ENCODE measurements around the gene MPPED2. TPM values are rescaled to one million over a fixed set of nuclear protein-coding genes. Genes with fewer than 3 reads are reported as not detected.

Gene MPPED2
- total and polyA plus RNA-seq, 3 donors from 2014 or later, result 5.0 to 13.4 (median 13.1) TPM

DNA sequence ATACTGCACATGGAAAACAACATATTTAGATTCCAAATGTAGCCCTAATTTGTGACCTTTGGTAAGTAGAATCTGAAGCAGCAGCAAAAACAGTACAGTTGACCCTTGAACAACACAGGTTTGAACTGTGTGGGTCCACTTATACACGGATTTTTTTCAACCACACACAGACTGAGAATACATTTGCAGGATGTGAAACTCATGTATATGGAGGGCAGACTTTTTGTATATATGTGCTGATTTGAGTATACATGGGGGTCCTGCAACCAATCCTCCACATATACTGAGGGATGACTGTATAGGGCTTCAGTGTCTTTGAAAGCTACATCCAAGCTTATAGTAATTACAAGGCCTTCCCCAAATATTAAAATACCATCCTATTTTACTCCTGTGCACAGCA lies 120.5 kb downstream of the MPPED2 start:
- Histone ChIP-seq H3K4me3 (no peak overlapping the region), H3K9me3 (no peaks in the 10 kb centered on the region), H3K4me1 (no peaks in the 10 kb centered on the region), H3K27ac (no peak overlapping the region), H3K27me3 (no peaks in the 10 kb centered on the region), H3K36me3 (ENCODE audit: low read depth, missing control alignments) (no peaks in the 10 kb centered on the region)
- WGBS, 2 donors, result 38 to 71% methylated on average over 1 of the region's 1 CpG
- intact Hi-C loops (cut with DNase I; ENCODE audit: low total_unique reads), result no loop called here
- TF ChIP-seq, protein P1, sequence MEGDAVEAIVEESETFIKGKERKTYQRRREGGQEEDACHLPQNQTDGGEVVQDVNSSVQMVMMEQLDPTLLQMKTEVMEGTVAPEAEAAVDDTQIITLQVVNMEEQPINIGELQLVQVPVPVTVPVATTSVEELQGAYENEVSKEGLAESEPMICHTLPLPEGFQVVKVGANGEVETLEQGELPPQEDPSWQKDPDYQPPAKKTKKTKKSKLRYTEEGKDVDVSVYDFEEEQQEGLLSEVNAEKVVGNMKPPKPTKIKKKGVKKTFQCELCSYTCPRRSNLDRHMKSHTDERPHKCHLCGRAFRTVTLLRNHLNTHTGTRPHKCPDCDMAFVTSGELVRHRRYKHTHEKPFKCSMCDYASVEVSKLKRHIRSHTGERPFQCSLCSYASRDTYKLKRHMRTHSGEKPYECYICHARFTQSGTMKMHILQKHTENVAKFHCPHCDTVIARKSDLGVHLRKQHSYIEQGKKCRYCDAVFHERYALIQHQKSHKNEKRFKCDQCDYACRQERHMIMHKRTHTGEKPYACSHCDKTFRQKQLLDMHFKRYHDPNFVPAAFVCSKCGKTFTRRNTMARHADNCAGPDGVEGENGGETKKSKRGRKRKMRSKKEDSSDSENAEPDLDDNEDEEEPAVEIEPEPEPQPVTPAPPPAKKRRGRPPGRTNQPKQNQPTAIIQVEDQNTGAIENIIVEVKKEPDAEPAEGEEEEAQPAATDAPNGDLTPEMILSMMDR (IDR thresholded peaks at IDR 0.05), result no peak
- no peak for DNase-seq

DNA sequence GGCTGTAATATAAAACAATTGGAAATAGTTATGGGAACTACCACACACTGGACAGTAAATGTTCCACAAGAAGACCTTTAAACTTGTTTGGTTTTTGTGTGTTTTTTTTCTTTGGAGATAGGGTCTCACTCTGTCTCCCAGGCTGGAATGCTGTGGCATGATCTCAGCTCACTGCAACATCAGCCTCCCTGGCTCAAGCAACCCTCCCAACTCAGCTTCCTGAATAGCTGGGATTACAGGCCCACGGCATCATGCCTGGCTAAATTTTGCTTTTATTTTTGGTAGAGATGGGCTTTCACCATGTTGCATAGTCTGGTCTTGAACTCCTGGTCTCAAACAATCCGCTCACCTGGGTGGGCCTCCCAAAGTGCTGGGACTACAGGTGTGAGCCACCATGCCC lies 121.0 kb downstream of the MPPED2 start:
- 75 to 87% methylated on average over 2 of the region's 2 CpGs for WGBS, 2 donors
- TF ChIP-seq POLR2A (IDR thresholded peaks at IDR 0.05), result no peak
- TF ChIP-seq, protein P1 (IDR thresholded peaks at IDR 0.05), result no peak
- H3K4me1 ChIP-seq, result no peaks in the 10 kb centered on the region
- intact Hi-C loops (cut with DNase I; ENCODE audit: low total_unique reads), result no loop called here
- H3K36me3 ChIP-seq (ENCODE audit: low read depth, missing control alignments), result no peaks in the 10 kb centered on the region
- H3K4me3 ChIP-seq, result no peak overlapping the region
- H3K9me3 ChIP-seq, result no peaks in the 10 kb centered on the region
- DNase-seq, result no peak
- no peaks in the 10 kb centered on the region for H3K27me3 ChIP-seq
- H3K27ac ChIP-seq, result no peak overlapping the region

DNA sequence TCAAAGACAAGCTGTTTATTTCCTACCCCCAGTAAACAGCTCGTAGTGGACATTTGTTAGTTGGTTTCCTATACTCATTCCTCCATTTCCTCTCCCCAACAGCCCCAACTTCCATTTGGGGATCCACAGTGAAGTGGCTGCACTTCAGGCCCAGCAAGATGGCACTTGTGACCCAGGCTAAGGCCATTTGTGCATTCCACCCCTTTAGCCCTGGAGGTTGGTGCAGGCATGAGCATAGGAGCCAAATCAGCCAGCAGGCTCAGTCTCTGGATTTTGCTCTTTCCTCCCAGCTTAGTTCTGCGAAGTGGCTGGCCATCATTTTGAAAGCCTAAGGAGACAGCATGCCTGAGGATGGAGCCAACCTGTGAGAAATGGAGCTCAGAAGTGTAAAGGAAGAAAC lies 122.9 kb downstream of the MPPED2 start:
- Histone ChIP-seq H3K4me1 (no peaks in the 10 kb centered on the region), H3K36me3 (ENCODE audit: low read depth, missing control alignments) (no peaks in the 10 kb centered on the region), H3K27ac (no peak overlapping the region), H3K4me3 (no peak overlapping the region), H3K27me3 (no peaks in the 10 kb centered on the region), H3K9me3 (no peaks in the 10 kb centered on the region)
- intact Hi-C loops (cut with DNase I; ENCODE audit: low total_unique reads), result no loop called here
- DNase-seq, result no peak
- 68 to 95% methylated on average over 2 of the region's 2 CpGs for whole genome bisulfite sequencing, 2 donors
- TF ChIP-seq POLR2A (IDR thresholded peaks at IDR 0.05), result no peak
- TF ChIP-seq, protein P1 (IDR thresholded peaks at IDR 0.05), result no peak

DNA sequence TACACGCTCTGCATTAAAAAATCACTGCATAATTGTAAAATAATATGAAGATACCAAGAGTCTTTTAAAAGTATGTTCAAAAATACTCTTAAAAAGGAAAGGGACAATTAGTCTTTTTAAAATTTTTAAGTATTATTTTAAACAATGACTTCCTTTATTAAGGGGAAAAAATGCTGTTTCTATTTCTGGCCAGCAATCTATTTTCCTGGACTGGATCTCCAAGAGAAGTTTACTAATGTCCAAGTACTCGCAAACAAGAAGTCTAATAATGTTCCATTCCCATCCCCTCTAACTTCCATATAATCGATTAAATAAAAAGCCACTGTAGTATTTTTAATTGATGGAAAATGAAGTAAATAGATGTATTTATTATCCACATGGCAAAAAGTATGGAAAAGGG lies 123.7 kb downstream of the MPPED2 start:
- 60 to 64% methylated on average over 3 of the region's 3 CpGs for WGBS, 2 donors

DNA sequence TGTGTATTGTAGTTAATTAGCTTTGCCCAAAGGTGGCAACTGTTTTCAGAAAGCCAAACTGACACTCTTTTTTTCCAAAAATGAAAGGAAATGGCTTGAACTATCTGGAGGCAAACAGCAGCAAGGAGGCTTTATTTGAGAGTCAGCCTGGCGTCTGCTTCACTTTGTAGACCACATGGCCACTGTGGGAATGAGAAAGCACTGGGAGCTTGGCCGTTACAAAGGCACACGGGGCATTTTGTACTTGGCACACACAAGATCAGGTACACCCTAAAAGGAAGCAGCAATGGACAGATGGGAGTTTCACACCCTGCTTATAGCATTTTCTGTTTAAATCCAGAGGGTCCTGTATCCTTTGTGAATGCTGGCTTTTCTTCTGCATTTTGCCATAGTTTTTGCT lies 126.3 kb downstream of the MPPED2 start:
- TF ChIP-seq POLR2A (IDR thresholded peaks at IDR 0.05), result no peak
- TF ChIP-seq, protein P1 (IDR thresholded peaks at IDR 0.05), result no peak
- Histone ChIP-seq H3K36me3 (ENCODE audit: low read depth, missing control alignments) (no peaks in the 10 kb centered on the region), H3K4me3 (no peak overlapping the region), H3K4me1 (no peaks in the 10 kb centered on the region), H3K27me3 (no peaks in the 10 kb centered on the region), H3K9me3 (no peaks in the 10 kb centered on the region), H3K27ac (no peak overlapping the region)
- 53 to 71% methylated on average over 3 of the region's 3 CpGs for WGBS, 2 donors
- no peak for DNase-seq
- intact Hi-C loops (cut with DNase I; ENCODE audit: low total_unique reads), result no loop called here

More for the DNA sequence above, 123.7 kb downstream of the MPPED2 start:
- TF ChIP-seq, protein P1 (IDR thresholded peaks at IDR 0.05), result no peak
- TF ChIP-seq POLR2A (IDR thresholded peaks at IDR 0.05), result no peak
- Histone ChIP-seq H3K4me1 (no peaks in the 10 kb centered on the region), H3K9me3 (no peaks in the 10 kb centered on the region), H3K4me3 (no peak overlapping the region), H3K27me3 (no peaks in the 10 kb centered on the region), H3K27ac (no peak overlapping the region), H3K36me3 (ENCODE audit: low read depth, missing control alignments) (no peaks in the 10 kb centered on the region)
- intact Hi-C loops (cut with DNase I; ENCODE audit: low total_unique reads), result no loop called here
- no peak for DNase-seq
